ENCODE measurements around the gene ZNF320.
"Not testable (repeated sequence)": the region's sequence is repeated elsewhere in the genome, so short reads cannot be mapped to it uniquely, and the experiment has no call there.

The ZNF320 gene

DNA sequence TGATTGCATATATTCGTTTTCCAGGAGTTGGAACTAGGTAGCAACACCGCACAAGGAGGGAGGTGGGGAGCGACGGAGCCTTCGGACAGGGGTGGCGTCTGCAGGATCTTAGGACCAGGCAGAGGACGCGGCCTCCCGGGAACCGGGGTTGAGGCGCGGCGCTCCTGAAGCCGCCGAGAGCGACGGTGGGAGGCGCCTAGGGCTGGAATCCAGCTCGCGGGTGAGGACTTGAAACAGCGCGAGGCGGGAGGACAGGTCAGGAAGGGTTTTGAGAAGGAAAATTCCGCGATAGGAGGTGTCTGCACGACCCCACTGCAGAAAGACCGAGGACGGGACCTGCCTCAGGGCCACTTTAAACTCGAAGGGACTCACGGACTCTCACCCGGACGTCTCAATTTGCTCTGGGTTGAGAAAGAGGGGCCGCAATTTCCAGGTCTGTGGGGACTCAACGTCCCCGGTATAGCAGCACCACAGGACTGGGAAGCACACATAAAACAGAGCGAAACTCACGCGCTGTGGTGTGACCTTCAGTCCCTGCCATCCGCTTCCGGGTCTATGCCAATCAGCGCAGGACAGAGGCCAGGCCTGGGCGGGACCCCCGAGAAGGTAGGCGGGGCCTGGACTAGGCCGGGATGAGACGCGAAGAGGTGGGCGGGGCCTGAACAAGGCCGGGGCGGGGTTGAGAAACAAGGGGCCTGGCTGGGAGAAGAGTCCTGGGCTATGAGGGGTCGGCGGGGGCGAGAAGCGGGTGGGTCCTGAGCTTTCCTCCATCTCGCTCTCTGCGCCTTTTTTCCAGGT, at the start of gene ZNF320:
Gene ZNF320 (minus strand): TSS at position 498 of the 798 bp plus-strand sequence. CDS start 7,380 bp downstream, outside the sequence.
- DNase-seq = peak; percentile 93

DNA sequence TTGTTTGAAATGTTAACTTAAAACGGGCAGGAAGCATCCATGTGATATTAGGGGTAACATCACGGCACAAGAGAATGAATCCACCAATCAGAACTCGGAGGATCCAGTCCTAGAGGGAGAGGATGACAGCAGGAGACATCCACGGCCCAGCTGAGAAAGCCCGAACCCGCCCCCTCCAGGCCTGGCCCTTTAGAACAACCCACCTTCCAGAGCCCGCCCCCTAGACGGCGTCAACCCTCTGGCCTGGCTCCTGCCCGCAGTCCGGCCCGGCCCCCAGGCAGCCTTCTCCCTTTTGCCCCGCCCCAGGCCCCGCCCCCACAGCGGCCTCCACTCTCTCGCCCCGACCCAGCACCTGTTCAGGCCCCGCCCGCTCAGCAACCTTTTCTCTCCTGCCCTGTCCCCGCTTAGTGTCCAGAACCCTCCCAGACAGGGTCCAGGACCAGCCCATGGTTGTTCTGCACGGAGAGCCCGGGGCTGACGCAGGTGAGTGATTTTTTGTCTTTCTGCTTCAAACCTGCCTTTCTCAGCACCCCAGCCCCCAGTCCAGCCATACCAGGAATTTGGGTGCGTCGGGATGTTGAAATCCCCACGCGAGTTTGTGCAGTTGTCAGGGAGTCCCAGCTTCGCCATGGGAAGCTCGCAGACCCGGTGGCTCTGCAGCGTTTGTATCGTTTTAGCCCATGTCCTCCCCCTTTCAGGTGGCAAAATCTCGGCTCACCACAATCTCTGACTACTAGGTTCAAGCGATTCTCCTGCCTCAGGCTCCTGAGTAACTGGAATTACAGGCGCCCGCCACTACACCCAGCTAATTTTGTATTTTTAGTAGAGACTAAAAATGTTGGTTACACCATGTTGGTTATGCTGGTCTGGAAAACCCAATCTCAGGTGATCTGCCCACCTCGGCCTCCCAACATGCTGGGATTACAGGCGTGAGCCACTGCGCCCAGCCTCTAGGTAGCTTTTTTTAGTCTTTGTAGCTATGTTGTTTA, 49.2 kb upstream of the ZNF320 start:
- no peak for DNase-seq

DNA sequence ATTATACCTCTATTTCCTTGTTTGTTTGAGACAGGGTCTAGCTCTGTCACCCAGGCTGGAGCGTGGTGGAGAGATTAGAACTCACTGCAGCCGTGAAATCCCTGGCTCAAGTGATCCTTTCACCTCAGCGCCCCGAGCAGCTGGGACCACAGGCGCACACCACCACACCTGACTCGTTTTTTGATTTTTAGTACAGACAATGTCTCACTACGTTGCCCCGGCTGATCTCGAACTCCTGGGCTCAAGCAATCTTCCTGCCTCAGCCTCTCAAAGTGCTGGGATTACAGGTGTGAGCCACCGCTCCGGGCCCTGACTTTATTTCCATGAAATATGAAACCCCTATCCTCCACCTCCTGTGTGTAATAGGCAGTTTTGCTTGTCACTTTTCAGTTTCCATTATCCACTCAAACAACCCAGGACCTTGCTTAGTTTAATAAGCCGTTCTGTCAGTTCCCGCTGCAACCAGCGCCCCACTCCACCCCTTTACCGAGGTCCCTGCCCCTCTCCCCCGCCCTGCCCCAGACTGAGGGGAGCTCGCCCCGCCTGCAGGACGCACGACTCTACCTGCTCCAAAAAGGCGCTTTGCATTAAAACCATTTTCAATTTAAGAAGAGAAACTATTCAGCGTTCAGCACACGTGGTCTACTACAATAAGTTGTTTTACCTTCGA, 48.4 kb upstream of the ZNF320 start:
- DNase-seq = no peak

DNA sequence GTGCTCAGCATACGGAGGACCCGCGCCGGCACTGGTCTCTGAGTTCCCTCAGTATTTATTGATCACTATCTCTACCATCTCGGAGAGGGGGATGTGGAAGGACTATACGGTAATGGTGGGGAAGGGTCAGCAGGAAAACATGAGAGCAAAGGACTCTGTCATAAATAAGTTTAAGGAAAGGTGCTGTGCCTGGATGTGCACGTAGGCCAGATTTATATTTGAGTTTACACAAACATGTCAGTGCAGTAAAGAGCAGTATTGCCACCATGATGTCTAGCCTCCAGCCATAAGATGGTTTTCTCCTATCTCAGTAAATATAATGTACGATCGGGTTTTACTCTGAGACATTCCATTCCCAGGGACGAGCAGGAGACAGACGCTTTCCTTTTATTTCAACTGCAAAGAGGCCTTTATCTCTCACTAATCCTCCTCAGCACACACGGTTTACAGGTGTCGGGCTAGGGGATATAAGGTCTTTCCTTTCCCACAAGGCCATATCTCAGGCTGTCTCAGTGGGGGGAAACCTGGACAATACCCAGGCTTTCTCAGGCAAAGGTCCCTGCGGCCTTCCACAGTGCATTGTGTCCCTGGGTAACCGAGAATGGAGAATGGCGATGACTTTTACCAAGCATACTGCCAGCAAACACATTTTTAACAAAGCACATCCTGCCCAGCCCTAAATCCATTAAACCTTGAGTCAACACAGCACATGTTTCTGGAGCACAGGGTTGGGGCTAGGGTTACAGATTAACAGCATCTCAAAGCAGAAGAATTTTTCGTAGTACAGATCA, 47.5 kb upstream of the ZNF320 start:
- DNase-seq = not testable (repeated sequence)

DNA sequence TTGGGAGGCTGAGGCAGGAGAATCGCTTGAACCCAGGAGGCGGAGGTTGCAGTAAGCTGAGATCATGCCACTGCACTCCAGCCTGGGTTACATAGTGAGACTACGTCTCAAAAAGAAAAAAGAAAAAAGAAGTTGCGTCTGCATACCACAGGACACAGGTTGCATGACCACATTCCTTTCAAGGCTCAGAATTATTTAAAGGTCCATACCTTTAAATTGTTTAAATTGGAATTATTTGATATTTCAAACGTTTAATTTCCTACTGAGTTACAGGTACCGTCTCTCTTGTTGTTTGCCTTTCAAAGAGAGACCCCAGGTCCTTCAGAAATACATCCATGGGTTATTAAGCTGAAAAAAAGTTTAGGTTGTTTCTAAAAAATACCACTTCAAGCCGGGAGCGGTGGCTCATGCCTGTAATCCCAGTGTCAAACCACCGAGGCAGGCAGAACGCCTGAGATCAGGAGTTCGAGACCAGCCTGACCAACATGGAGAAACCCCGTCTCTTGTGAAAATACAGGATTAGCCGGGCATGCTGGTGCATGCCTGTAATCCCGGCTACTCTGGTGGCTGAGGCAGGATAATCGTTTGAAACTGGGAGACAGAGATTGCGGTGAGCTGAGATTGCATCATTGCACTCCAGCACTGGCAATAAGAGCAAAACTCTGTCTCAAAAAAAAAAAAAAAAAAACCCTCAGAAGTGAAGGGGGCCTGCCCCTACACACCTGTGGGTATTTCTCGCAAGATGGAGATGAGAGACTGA, 46.6 kb upstream of the ZNF320 start:
- no peak for DNase-seq

DNA sequence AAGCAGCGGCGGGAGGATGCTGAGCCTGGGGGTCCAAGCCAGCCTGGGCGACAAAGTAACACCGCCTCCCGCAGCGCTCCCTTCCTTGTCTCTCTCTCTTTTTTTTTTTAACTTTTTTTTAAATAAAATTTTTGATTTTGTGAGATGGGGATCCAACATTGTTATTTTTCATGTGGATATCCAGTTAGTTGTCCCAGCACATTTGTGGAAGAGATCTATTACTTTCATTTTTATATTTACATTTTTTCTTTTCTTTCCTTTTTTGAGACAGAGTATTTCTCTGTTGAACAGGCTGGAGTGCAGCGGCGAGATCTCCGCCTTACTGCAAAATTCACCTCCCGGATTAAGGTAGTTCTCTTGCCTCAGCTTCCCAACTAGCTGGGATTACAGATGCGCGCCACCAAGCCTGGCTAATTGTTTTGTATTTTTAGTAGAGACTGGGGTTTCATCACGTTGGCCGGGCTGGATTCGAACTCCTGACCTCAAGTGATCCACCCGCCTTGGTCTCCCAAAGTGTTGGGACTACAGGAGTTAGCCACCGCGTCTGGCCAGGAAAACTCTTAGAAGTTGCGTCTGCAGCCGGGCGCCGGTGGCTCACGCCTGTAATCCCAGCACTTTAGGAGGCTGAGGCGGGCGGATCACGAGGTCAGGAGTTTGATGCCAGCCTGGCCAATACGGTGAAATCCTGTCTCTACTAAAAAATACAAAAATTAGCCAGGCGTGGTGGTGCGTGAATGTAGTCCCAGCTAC, 45.9 kb upstream of the ZNF320 start:
- DNase-seq = no peak

DNA sequence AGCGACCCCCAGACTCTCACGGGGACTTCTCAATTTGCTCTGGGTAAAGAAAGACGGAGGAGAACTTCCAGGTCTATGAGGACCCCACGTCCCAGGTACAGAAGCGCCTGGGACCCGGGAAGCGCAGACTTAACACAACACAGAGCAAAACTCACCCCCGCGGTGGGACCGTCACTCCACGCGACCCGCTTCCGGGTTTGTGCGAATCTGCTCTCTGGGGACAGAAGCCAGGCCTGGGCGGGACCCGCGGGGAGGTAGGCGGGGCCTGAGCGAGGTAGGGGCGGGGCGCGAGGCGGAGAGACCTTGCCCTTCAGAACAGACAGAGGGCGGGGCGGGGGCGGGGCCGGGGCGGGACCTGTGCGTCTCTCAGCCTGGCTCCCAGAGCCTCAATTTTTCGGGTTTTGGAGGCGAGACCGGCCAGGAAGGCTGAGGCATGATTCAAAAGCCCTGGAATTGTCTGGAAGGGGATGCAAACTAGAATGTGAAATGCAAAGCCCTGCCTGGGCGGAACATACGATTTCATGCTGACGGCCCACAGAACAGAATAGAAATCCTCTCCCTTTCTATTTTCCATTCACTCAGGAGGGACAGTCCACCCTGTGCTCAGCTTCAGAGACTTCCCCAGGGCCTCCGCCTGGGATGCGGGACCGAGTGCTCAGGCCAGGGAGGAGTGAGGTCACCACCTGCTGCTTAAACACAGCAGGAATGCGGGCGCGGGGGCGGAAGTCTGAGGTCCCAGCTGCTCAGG, 45.1 kb upstream of the ZNF320 start:
- DNase-seq = peak; percentile 97

DNA sequence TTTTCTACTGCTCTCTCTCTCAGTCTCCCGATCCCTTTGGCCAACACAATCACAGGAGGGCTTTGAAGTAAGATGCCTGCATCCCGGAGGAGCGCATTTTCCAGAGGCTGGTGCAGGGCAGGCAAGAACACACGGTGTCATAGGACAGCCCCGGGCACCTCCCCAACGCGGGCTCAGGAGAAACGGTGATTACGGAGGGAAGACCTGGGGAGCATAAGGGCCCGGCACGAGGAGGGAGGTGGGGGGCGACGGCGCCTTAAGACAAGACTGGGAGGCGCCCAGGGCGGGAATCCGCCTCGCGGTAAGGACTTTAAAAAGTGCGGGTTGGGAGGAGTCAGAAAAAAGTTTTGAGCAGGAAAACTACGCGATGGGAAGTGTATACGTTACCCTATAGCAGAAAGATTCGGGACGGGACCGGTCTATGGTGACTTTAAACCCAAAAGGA, 44.5 kb upstream of the ZNF320 start:
- peak; percentile 11 for DNase-seq

DNA sequence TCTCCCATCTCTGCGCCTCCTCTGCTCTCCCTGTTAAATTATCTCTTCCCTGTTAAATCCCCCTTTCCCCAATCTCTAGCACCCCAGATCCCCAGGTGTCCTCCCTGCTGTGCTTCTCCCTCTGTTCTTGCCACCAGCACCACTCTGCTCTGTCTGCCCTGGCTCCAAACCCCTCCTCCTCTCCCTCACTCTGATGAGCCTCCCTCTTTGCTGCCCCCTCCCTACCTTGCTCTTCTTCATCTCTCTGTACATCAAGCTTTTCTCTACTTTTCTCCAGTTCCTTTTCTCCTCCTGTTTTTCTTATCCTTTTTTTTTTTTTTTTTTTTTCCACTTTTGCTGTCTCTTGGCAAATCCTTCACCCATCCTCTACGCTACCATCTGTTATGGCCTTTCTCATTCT, 44.1 kb upstream of the ZNF320 start:
- DNase-seq = not testable (repeated sequence)

DNA sequence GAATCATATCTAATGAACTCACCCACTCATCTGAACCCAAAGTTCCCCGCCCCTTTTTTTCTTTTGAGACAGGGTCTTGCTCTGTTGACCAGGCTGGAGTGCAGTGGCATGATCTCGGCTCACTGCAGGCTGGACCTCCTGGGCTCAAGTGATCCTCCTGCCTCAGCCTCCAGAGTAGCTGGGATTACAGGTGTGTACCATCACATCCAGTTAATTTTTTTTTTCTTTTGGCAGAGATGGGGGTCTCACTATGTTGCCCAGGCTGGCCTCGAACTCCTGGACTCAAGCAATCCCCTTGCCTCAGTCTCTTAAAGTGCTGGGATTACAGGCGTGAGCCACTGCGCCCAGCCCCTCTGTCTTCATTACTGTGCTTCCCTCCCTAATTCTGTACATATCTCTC, 43.5 kb upstream of the ZNF320 start:
- not testable (repeated sequence) for DNase-seq

DNA sequence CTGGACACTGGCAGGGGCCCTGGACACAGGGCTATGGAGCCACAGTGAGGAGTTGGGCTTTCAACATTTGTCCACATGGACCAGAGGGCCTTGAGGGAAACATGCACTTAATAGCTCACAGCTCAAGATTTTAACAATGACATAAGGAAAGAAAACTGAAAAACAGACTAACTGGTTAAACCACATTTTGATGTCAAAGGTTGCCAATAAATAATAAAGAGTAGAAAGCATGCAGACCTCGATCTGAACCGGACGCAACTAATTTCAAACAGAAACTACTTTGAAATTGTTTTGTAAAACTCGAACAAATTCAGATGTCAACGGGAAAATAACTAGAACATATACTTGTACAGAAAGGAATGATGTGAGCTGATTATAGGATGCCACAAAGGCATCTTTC, 41.3 kb upstream of the ZNF320 start:
- DNase-seq = no peak

DNA sequence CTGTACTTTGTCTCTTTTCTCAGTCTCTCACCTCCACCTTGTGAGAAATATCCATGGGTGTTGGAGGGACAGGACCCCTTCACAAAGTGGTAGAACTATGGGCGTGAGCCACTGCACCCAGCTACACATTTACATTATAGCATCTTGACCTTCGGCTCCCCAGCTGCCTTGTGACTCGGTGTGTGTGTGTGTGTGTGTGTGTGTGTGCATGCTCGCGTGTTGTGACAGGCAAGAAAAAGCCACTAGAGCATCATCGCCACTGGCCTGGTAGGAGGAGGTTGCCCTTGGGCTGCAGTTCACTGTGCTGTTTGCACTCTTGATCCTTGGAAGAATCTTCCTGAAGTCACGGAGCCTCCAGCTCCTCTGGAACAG, 39.5 kb upstream of the ZNF320 start:
- DNase-seq = no peak

DNA sequence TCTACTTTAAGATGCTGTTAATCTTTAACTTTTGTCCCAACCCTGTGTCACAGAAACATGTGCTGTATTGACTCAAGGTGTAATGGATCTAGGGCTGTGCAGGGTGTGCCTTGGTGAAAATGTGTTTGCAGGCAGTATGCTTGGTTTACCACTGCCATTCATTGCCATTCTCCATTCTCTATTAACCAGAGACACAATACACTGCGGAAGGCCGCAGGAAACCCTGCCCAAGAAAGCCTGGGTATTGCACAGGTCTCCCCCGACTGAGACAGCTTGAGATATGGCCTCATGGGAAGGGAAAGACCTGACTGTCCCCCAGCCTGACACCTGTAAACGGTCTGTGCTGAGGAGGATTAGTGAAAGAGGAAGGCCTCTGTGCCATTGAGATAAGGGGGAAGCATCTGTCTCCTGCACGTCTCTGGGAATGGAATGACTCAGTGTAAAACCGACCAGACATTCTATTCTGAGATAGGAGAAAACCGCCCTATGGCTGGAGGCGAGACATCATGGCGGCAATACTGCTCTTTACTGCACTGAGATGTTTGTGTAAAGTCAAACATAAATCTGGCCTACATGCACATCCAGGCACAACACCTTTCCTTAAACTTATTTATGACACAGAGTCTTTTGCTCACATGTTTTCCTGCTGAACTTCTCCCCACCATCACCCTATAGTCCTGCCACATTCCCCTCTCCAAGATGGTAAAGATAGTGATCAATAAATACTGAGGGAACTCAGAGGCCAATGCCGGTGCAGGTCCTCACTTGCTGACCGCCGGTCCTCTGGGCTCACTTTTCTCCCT, 38.9 kb upstream of the ZNF320 start:
- DNase-seq = no peak

DNA sequence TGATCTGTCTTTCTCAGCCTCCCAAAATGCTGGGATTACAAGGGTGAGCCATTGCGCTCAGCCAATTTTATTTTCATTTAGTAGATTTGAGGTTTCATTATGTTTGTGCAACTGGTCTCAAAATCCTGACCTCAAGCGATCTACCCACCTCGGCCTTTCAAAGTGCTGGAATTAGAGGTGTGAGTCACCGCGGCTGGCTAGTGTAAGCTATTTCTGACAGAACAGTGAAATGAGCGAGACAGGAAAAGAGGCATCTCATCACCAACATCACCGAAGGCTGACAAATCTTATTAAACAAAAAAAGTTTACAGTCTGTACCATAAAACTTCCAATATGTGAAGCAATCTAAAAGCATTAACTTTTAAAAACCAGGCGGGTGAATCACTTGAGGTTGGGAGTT, 38.0 kb upstream of the ZNF320 start:
- DNase-seq = no peak

DNA sequence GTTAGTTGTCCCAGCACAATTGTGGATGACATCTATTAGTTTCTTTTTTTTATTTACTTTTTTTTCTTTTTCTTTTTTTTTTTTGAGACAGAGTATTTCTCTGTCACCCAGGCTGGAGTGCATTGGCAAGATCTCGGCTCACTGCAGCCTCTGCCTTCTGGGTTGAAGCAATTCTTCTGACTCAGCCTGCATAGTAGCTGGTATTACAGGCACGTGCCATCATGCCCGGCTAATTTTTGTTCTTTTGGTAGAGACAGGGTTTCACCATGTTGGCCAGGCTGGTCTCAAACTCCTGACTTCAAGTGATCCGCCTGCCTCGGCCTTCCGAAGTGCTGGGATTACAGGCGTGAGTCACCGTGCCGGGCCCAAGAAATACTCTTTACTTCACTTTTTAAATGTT, 27.2 kb upstream of the ZNF320 start:
- DNase-seq = not testable (repeated sequence)

DNA sequence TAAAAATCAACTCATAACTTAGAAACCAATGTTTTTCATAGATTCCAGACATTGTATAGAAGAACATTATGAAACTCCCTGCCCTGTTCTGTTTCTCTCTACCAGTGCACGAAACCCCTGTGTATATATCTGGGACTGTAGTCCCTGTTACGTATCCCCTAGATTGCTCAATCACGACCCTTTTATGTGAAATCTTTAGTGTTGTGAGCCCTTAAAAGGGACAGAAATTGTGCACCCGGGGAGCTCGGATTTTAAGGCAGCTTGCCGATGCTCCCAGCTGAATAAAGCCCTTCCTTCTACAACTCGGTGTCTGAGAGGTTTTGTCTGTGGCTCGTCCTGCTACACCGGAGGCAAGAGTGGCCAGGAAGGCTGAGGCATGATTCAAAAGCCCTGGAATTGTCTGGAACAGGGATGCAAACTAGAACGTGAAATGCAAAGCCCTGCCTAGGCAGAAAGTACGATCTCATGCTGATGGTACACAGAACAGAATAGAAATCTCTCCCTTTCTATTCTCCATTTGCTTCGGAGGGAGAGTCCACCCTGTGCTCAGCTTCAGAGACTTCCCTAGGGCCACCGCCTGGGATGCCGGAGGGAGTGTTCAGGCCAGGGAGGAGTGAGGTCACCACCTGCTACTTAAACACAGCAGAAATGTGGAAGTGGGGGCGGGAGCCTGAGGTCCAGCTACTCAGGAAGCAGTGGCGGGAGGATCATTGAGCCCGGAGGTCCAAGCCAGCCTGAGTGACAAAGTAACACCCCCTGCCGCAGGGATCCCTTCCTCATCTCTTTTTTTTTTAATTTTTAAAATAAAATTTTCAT, 26.6 kb upstream of the ZNF320 start:
- DNase-seq = no peak

DNA sequence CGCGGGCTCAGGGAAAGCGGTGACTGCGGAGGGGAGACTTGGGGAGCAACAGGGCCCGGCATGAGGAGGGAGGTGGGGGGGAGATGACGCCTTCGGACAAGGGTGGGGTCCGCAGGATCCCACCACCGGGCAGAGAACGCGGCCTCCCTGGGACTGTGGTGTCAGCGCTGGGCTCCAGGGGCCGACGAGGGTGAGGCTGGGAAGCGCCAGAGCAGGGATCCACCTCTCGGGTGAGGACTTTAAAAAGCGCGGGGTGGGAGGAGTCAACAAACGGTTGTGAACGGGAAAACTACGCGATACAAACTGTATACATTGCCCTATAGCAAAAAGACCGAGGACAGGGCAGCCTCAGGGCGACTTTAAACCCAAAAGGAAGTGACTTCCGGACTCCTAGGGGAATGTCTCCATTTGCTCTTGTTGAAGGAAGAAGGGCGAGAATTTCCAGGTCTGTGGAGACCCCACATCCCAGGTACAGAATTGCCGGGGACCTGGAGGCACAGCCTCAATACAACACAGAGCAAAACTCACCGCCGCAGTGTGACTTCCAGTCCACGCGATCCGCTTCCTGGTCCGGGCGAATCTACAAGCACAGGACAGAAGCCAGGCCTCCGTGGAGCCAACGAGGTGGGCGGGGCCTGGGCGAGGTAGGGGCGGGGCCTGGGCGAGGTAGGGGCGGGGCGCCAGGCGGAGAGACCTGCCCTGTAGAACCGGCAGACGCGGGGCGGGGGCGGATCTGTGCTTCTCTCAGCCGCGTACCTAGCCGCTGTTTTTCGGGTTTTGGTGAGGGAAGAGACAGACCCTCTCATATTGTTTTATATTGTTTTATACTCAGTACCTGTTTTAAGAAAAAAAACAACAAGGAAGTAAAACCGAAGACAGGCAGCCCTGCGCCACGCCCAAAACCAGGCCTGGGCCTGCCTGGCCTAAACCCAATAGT, 25.7 kb upstream of the ZNF320 start, which contains the start of gene ZNF888:
Gene ZNF888 (minus strand): TSS at position 588 of the 937 bp plus-strand sequence. CDS start 5,555 bp downstream, outside the sequence.
- DNase-seq = peak; percentile 90

Measured in CD4-positive, alpha-beta T cell treated with Interleukin-12 subunit alpha and Interleukin-12 subunit beta, for 1 hour (primary cell).